ENCODE data around the gene RAD1. TPM values are rescaled to one million over a fixed set of nuclear protein-coding genes. Genes with fewer than 3 reads are reported as not detected.

Gene RAD1
- total and polyA plus RNA-seq, 2 donors from 2014 or later = 14.8 to 15.3 TPM

DNA sequence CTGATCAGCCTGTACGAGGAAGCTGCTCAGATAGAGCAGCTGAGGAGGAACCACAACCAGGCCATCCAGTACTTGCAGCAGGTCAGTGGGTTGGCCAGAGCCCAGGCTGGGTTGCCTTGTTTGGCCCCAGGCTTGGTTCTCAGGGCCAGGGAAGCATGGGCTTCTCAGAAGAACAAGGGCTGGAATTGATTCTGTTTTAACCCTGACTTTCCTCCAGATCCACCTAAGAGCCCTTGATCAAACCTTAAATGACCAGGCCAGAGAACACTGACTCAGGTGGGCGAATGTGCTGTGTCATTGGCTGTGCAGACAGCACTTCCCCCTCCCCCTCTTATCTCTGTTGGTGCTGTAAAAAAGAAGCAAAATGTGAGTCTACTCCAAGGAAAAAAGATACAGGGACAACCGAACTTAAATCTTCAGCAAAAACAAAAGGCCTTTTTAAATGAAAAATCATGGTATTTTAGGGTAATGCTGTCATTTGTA, 48.3 kb downstream of the RAD1 start:
- H3K27ac ChIP-seq (ENCODE audit: low read depth in 2 of 2, low read length in 2 of 2) = no peak overlapping the region
- no peaks in the 10 kb centered on the region for H3K4me1 ChIP-seq (ENCODE audit: control insufficient read depth in 2 of 3, insufficient read depth in 2 of 3, low read depth in 1 of 3, low read length in 3 of 3)
- no peak overlapping the region for H3K9ac ChIP-seq (ENCODE audit: low read length in 3 of 3)
- no peak overlapping the region for H3K4me3 ChIP-seq (ENCODE audit: low read length in 3 of 3)
- no peaks in the 10 kb centered on the region for H3K9me3 ChIP-seq (ENCODE audit: control insufficient read depth in 2 of 3, insufficient read depth in 1 of 3, low read length in 3 of 3)
- TF ChIP-seq, protein P1, sequence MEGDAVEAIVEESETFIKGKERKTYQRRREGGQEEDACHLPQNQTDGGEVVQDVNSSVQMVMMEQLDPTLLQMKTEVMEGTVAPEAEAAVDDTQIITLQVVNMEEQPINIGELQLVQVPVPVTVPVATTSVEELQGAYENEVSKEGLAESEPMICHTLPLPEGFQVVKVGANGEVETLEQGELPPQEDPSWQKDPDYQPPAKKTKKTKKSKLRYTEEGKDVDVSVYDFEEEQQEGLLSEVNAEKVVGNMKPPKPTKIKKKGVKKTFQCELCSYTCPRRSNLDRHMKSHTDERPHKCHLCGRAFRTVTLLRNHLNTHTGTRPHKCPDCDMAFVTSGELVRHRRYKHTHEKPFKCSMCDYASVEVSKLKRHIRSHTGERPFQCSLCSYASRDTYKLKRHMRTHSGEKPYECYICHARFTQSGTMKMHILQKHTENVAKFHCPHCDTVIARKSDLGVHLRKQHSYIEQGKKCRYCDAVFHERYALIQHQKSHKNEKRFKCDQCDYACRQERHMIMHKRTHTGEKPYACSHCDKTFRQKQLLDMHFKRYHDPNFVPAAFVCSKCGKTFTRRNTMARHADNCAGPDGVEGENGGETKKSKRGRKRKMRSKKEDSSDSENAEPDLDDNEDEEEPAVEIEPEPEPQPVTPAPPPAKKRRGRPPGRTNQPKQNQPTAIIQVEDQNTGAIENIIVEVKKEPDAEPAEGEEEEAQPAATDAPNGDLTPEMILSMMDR (IDR thresholded peaks at IDR 0.05; ENCODE audit: borderline replicate concordance, extremely low read depth, insufficient read depth) = no peak
- no peaks in the 10 kb centered on the region for H3K27me3 ChIP-seq (ENCODE audit: control insufficient read depth, insufficient read depth, low read length)
- no peaks in the 10 kb centered on the region for H3K36me3 ChIP-seq (ENCODE audit: control insufficient read depth in 2 of 3, insufficient read depth in 3 of 3, low read length in 3 of 3)
- DNase-seq (no peak), FAIRE-seq (no peak)
- intact Hi-C loops (cut with DNase I) = no loop called here

DNA sequence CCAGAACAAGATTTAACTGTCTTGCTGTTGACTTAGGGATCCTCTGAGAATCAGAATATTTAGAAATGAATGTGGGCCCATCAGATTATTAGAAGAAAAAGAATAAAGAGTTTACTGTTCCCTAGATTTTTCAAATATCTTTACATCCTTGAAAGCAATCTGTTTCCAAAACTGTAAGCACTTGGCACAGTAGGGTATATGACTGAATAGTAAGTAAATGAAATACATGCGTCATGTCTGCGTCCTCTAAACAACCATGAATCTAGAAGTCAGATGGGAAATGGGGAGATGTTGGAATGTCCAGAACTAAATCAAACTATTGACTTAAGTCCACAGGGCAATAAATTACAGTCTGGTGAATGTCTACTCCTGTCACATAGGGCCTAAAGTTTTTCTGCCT, 50.2 kb downstream of the RAD1 start:
- TF ChIP-seq, protein P1 (IDR thresholded peaks at IDR 0.05; ENCODE audit: borderline replicate concordance, extremely low read depth, insufficient read depth) = no peak
- DNase-seq = peak in 1 of 5 donors; percentile 40
- intact Hi-C loops (cut with DNase I) = no loop called here
- Histone ChIP-seq H3K4me1 (ENCODE audit: control insufficient read depth in 2 of 3, insufficient read depth in 2 of 3, low read depth in 1 of 3, low read length in 3 of 3) (no peaks in the 10 kb centered on the region), H3K36me3 (ENCODE audit: control insufficient read depth in 2 of 3, insufficient read depth in 3 of 3, low read length in 3 of 3) (no peaks in the 10 kb centered on the region), H3K27me3 (ENCODE audit: control insufficient read depth, insufficient read depth, low read length) (no peaks in the 10 kb centered on the region), H3K9me3 (ENCODE audit: control insufficient read depth in 2 of 3, insufficient read depth in 1 of 3, low read length in 3 of 3) (no peaks in the 10 kb centered on the region), H3K4me3 (ENCODE audit: low read length in 3 of 3) (no peak overlapping the region), H3K27ac (ENCODE audit: low read depth in 2 of 2, low read length in 2 of 2) (no peak overlapping the region), H3K9ac (ENCODE audit: low read length in 3 of 3) (no peak overlapping the region)
- no peak for FAIRE-seq

DNA sequence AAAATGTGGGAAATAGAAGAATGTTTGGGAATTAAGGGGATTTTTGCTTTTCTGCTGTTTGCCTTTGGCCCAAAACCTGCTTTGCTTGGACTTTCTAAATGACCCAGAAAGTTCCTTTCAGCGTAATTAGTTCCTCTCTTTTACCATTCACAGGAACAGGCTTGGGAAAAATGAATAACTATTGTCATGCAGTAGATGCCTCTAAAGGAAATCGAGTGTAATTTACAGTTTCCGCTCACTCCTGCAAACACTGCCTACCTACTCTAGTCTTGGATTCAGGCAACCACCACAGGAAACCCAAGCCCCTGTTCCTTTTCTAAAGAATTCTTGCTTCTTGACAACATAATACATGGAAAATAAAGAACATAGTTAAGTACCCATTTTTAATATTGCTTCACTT, 51.4 kb downstream of the RAD1 start:
- intact Hi-C loops (cut with DNase I) = no loop called here
- FAIRE-seq (no peak), DNase-seq (peak in 1 of 5 donors; percentile 39)
- no peak overlapping the region for H3K27ac ChIP-seq (ENCODE audit: low read depth in 2 of 2, low read length in 2 of 2)
- H3K9ac ChIP-seq (ENCODE audit: low read length in 3 of 3) = no peak overlapping the region
- no peaks in the 10 kb centered on the region for H3K36me3 ChIP-seq (ENCODE audit: control insufficient read depth in 2 of 3, insufficient read depth in 3 of 3, low read length in 3 of 3)
- H3K4me1 ChIP-seq (ENCODE audit: control insufficient read depth in 2 of 3, insufficient read depth in 2 of 3, low read depth in 1 of 3, low read length in 3 of 3) = no peaks in the 10 kb centered on the region
- H3K9me3 ChIP-seq (ENCODE audit: control insufficient read depth in 2 of 3, insufficient read depth in 1 of 3, low read length in 3 of 3) = no peaks in the 10 kb centered on the region
- no peaks in the 10 kb centered on the region for H3K27me3 ChIP-seq (ENCODE audit: control insufficient read depth, insufficient read depth, low read length)
- TF ChIP-seq, protein P1 (IDR thresholded peaks at IDR 0.05; ENCODE audit: borderline replicate concordance, extremely low read depth, insufficient read depth) = no peak
- H3K4me3 ChIP-seq (ENCODE audit: low read length in 3 of 3) = no peak overlapping the region

DNA sequence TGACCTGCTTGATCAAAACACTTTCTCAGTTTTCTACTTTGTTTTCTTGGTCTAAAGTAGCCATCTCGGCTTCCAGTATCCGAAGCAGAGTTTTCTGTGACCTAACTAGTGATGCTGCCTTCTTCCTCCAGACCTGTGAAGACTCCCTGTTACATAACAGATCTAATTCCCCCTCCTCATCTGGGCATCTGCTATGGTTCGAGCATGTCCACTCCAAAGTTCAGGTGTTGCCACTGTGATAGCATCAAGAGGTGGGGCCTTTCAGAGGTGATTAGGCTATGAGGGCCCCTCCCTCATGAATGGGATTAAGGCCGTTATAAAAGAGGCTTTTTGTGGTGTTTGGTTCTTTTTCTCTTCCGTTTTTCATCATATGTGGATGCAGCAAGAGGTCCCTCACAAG, 56.1 kb downstream of the RAD1 start:
- Histone ChIP-seq H3K36me3 (ENCODE audit: control insufficient read depth in 2 of 3, insufficient read depth in 3 of 3, low read length in 3 of 3) (no peaks in the 10 kb centered on the region), H3K9me3 (ENCODE audit: control insufficient read depth in 2 of 3, insufficient read depth in 1 of 3, low read length in 3 of 3) (no peaks in the 10 kb centered on the region), H3K4me1 (ENCODE audit: control insufficient read depth in 2 of 3, insufficient read depth in 2 of 3, low read depth in 1 of 3, low read length in 3 of 3) (no peaks in the 10 kb centered on the region), H3K9ac (ENCODE audit: low read length in 3 of 3) (no peak overlapping the region), H3K27me3 (ENCODE audit: control insufficient read depth, insufficient read depth, low read length) (no peaks in the 10 kb centered on the region), H3K4me3 (ENCODE audit: low read length in 3 of 3) (no peak overlapping the region), H3K27ac (ENCODE audit: low read depth in 2 of 2, low read length in 2 of 2) (no peak overlapping the region)
- intact Hi-C loops (cut with DNase I) = no loop called here
- FAIRE-seq (no peak), DNase-seq (no peak)
- TF ChIP-seq, protein P1 (IDR thresholded peaks at IDR 0.05; ENCODE audit: borderline replicate concordance, extremely low read depth, insufficient read depth) = no peak
